ENCODE results near the gene OTOP1.
"Not testable (repeated sequence)": the region's sequence is repeated elsewhere in the genome, so short reads cannot be mapped to it uniquely, and the experiment has no call there.

The OTOP1 gene

DNA sequence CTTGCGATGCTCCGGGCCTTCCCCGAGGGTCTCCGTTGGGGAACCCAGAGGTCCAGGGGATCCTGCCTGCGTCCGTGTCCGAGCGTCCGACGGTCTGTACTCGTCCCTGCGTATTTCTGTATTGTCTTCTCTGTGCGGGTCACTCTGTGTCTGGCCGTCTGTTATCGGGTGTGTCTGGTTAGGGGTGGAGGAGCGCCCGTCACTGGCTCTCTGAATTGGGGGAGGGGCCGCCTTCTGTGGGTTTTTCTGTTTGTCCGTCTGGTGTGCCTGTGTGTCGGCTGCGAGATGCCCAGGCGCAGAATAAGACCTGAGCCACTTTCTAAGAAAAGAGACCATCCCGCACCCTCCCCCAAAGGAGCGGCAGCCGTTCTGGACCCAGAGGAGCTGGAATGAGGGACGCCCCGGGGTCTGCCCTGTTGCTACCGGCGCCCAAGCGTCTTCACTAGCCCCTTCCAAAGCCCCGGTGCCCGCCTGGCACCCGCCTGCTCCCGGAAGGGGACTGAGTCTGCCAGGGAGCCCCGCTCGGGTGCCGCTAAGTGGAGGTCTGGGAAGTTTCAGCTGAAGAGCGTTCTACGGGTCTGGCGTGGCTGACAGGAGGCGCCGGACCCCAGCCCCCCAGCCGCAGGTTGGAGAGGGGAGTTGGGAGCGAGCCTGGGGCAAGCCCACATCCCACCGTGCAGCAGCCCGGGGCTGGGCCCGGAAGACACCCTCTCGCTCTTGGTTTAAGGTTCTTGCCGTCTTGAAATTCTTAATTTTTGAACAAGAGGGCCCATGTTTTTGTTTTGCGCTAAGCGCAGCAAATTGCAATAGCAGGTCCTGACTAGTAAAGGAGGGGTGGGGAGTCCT lies 1.0 kb upstream of the OTOP1 start:
- no peak for DNase-seq

GRCh38 chr4:4225915-4226605 lies 669 bp downstream of the OTOP1 start:
- DNase-seq, result no peak

- DNase-seq, result no peak
Observed at GRCh38 chr4:4217113-4217512, 9.6 kb downstream of the OTOP1 start.

DNA sequence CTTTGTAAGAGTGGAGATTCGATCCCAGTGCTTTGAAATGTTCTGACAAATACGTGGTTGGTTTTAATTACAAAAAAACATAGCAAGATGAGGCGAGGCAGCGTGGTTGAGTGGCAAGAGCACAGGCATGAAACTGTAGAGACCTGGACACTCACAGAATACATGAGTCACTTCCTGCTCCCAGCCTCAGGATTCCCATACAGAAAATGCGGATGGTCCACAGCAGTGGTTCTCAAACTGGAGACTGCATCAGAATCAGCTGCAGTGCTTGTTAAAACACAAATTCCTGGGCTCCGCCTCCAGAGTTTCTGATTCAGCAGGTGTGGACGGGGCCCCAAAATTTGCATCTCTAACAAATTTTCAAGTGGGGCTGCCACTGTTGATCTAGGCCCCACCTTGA lies 10.1 kb downstream of the OTOP1 start:
- no peak for DNase-seq

- not testable (repeated sequence) for DNase-seq
Observed at GRCh38 chr4:4213674-4214073, 13.1 kb downstream of the OTOP1 start.

DNA sequence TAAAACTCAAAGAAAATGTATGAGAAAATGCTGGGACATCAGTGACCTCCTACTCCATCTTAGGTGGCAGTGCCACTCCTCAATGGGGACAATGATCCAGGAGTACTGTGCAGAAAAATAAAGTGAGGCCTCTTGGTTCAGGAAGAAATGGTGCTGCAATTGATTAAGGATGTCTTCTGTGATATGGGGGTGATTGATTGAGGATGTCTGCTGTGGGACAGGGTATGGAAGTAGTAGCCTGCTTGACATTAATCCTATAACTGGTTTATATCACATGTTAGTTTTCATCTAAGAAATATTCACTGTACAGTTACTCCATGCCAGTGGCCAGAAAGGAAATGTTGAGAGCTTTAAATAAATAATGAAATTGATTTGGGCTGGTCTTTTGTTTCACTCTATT lies 20.5 kb downstream of the OTOP1 start:
- no peak for DNase-seq

GRCh38 chr4:4204401-4204745 lies 22.4 kb downstream of the OTOP1 start:
- DNase-seq, result no peak

GRCh38 chr4:4203688-4204400 lies 22.9 kb downstream of the OTOP1 start:
- DNase-seq, result no peak

DNA sequence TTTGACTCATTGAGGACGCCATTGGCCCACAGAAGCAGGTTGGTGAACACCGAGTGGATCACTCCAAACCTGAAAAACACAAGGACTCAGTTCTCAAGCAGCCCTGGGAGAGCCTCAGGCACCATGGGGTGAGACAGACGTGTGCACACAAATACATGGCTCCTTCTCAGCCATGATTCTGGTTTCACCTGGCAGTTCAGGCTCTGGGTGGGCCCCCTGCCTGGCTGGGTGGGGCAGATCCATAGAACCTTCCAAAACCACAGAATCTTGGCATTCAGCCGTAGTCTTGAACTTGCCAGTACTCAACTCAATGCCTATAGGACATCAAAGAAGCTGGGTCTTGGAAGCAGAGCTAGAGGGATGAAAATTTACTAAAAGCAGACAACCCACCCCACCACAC lies 24.2 kb downstream of the OTOP1 start:
- no peak for DNase-seq

- DNase-seq, result no peak
Observed at GRCh38 chr4:4200624-4201023, 26.1 kb downstream of the OTOP1 start.

GRCh38 chr4:4195354-4195753 lies 31.4 kb downstream of the OTOP1 start:
- DNase-seq, result no peak

- DNase-seq, result not testable (repeated sequence)
Observed at GRCh38 chr4:4188557-4188956, 38.2 kb downstream of the OTOP1 start.

GRCh38 chr4:4185528-4185927 lies 41.2 kb downstream of the OTOP1 start:
- no peak for DNase-seq

GRCh38 chr4:4182835-4183568 lies 43.7 kb downstream of the OTOP1 start:
- DNase-seq, result no peak

DNA sequence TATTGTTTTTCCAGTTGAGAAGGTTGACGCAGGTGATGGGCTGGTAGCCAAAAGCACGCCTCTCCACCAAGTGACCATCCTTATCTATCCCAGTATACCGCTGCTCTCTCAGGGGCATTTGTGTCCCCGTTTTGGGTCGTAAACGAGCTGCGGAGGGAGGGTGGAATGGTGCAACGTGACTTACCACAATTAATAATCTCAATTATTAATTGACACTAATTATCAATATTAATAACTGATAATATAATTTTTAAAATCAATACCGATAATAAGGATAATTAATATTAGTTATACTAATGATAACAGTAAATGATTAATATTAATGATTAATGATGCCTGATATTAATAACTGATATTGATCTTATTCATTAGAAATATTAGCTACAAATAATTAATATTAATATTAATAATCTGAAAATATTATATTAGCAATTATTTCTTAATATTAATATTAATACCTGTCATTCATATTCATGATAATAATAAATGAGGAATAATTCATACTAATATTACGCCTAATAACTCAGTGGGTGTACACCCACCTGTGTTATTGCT lies 56.1 kb downstream of the OTOP1 start:
- DNase-seq, result no peak

- not testable (repeated sequence) for DNase-seq
Observed at GRCh38 chr4:4167981-4168780, 58.5 kb downstream of the OTOP1 start.

DNA sequence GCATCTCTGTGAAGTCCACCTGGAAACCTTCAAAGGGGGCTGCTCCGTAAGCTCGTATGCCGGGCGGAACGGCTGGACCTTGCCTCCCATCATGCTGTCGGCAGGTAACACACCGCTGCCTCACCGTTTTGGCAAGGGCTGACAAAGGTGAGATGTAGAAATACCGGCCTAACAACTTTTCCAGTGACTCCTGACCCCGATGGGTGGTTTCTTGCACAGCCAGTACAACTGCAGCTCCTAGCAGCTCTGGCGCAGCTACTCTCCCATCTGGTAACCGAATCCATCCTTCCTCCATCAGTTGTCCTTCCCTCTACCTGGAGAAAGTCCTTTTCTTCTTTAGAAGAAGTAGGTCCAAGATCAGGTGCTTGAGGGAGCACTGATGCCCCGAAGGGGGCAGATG lies 59.7 kb downstream of the OTOP1 start:
- DNase-seq, result not testable (repeated sequence)

- DNase-seq, result not testable (repeated sequence)
Observed at GRCh38 chr4:4165701-4166392, 60.9 kb downstream of the OTOP1 start.

GRCh38 chr4:4164532-4165173 lies 62.1 kb downstream of the OTOP1 start:
- not testable (repeated sequence) for DNase-seq

DNA sequence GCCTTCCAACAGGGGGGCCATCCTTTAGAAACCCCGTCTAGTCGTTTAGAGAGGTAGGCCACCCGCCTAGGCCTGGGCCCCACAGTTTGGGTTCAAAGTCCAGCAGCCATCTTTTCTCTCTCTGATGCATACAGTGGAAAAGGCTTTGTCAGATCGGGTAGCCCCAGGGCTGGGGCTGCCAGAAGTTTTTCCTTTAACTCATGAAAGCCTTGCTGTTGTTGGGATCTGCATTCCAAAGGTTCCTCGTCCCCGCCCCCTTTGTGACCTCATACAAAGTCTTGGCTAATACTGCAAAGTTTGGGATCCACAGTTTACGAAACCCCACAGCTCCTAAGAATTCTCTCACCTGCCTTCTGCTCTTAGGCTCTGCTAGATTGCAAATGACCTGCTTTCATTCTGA lies 64.5 kb downstream of the OTOP1 start:
- DNase-seq, result not testable (repeated sequence)
